ENCODE data around the gene SRGAP1.
"Not testable (repeated sequence)": the region's sequence is repeated elsewhere in the genome, so short reads cannot be mapped to it uniquely, and the experiment has no call there.

The SRGAP1 gene

GRCh38 chr12:64019101-64019500 is 174.6 kb downstream of the SRGAP1 start:
- DNase-seq = no peak

DNA sequence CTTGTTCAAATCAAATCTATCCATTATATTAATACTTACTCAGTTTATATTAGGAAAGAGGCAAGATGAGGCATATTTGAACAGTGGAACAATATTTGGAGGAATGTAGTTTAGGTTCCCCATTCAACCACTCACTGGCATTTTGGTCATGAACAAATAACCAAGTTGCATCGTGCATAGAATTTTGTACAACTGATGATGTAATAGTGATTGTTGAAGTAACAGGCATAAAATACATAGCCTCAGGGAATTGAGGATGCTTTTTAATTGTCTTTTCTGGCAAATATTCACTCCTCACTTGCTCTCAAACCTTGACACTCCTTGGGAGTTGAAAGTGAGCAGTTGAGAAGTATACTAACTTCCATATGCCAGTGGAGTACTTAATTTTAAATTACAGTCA is 175.2 kb downstream of the SRGAP1 start:
- no peak for DNase-seq

DNA sequence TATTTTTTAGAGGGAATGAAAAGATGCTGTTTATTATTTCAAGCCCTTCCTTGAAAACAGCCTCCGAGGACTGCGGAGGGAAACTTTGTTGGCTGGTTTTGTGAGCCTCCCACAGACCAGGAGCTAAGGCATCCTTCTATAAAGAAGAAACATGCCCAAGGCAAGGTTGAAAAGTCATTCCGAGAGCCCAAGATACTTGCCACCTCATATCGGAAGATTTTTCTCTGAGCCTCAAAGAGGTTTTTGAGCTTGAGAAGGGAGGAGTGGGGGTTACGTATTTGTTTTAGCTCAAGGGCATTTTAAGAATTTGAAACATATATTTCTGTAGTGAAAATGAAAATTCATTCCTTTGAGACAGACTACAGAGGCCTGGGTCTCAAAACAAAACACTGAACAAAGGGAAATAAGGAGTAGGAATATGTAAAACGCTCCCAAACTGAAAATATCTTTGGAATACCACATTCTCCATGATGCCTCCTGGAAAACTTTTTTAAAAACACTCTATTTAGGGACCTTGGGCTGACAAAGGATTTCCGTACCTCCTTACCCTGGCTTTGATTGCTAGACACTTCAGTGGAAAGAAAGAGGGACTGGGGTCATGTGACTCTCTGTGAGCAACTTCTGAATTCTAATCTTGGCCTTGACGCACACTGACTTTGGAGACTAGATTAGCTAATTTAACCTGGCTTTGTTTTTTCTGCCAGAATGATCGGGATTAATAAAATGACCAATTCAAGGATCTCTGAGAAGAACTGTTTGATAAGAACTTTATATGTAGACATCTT is 180.9 kb downstream of the SRGAP1 start:
- peak; percentile 26 for DNase-seq

- DNase-seq = no peak
These were observed 182.8 kb downstream of the SRGAP1 start for GRCh38 chr12:64027311-64027710.

GRCh38 chr12:64028541-64028940 is 184.0 kb downstream of the SRGAP1 start:
- DNase-seq = no peak

DNA sequence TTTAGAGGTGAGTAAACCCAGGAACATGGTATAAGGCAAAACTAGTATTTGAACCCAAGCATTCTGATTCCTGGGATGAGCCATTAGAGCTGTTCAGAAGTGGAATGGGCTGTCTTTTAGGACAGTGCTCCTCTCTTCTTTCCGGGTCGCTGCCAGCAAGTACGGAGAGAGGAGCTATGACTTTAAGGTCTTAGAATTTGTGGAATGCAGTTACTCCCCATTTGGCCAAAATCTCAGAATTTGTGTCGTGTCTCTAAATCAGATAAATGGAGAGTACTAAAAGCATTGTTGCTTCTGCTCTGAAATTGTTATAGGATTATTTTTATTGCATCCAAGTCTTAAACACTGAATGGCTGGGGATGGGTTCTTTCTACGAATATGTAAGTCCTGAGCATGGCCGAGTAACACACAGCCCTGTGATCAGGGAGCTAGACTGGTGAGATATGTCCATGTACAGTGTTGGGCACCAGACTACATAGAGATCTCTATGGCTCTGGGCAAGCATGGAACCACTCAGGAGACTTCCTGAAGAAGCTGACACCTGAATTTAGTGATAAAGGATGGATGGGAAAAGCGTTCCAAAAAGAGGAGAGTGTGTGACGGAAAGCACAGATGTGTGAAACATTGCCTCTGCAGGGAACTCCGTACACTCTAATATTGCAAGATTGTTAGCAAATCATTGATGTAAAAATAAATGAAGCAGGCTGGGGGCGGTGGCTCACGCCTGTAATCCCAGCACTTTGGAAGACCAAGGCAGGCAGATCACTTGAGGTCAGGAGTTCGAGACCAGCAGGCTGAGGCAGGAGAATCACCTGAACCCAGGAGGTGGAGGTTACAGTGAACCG is 184.7 kb downstream of the SRGAP1 start:
- DNase-seq = no peak

DNA sequence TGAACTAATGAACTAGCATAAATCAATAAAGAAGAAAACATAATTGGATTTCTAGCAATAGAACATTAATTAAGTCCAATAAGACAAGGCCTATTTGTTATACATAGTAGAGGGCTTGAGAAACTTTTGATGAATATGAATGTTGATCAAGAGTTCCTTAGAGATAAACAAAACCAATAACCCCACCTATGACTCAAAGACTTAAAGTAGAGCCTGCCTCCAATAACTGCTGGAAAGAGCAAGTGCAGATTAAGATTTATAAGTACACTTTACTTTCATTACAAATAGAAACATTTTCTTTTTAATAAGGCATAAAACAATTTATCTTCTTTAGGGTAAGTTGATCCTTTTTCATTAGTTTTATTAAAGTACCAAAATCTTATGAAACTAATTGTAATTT is 185.7 kb downstream of the SRGAP1 start:
- DNase-seq = no peak

DNA sequence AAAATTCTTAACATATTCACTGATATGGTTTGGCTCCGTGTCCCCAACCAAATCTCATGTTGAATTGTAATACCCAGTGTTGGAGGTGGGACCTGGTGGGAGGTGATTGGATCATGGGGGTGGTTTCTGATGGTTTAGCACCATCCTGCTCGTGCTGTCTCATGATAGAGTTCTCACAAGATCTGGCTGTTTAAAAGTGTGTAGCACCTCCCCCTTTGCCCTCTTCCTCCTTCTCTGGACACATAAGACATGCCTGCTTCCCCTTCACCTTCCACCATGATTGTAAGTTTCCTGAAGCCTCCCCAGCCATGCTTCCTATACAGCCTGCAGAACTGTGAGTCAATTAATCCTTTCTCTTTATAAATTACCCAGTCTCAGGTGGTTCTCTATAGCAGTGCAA is 189.6 kb downstream of the SRGAP1 start:
- DNase-seq = not testable (repeated sequence)

- DNase-seq = no peak
These were observed 190.5 kb downstream of the SRGAP1 start for GRCh38 chr12:64034901-64035576.

- no peak for DNase-seq
These were observed 191.9 kb downstream of the SRGAP1 start for GRCh38 chr12:64036414-64036813.

DNA sequence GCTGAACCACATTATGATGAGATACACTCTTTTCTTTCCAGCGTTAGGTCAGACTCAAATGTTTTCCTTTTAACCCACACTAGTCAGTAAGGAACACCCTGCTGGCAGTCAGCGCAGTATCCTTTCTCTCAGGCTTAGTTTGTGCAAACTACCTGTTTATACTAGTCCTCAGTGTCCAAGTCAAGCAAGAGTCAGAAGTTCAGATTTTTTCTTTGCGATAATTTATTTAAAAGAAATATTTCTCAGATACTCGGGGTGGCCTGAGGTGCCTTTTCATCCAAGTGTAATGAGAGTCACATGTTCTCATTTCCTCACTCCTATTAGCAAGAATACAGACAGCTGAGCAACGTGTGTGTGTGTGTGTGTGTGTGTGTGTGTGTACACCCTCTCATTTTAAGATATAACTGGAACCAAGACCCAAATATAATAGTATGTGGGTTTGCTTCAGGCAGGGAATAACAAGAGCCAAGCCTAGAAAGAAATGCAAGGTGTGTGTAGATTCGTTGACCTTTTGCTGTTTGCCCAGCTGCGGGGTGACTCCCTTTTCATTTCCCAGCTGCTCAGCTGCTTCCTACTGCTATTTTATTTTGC is 194.9 kb downstream of the SRGAP1 start:
- DNase-seq = no peak

DNA sequence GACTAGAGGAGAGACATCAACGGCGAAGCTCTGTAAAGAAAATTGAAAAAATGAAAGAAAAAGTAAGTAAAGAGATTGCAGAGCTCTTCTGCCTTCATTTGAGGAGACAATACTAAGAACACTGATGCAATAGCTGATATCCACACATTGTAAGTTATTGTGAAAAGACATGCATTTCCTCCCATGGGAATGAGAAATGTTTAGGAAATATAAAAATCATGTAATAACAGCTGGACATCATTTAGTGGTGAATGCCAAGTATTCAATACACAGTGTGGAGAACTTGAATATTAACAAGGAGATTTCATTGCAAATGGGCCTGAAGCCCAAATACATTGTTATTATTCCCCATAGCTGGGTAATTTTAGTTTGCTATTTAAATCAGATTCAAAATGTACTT is 198.4 kb downstream of the SRGAP1 start:
- DNase-seq = no peak

DNA sequence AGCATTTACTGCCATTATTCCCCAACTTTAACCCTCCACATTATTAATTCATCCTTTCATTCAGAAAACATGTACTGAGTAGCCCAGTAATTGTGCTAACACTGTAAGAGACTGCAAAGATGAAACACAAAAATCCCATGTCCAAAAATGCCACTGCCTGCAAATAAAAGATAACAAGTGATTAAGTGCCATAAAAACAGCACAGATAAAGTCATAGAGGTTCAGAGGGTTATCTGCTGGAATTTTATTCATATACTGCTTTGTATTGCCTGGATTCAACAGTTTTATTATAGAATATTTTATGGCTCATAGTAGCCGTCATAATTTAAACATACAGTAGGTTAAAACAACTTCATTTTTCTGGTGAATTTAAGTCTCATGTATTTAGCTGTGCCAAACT is 199.7 kb downstream of the SRGAP1 start:
- no peak for DNase-seq

- DNase-seq = no peak
These were observed 206.6 kb downstream of the SRGAP1 start for GRCh38 chr12:64051057-64051456.

DNA sequence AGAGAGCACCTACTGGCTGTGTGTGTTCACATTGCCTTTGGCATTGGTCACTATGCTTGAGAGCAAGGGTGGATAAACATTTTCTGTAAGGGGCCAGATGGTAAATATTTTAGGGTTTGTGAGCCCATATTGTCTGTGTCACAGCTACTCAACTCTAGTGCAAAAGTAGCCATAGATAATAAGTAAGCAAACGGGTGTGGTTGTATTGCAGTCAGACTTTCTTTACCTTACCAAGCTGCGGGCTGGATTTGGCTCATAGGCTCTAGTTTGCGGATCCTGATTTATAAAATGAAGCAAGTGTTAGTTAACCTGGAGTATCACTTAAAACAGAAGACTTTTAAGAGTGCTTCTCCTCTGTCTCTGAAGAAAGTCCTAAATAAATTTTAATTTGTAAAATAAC is 208.6 kb downstream of the SRGAP1 start:
- no peak for DNase-seq

- no peak for DNase-seq
These were observed 209.6 kb downstream of the SRGAP1 start for GRCh38 chr12:64054079-64054520.

- DNase-seq = no peak
These were observed 212.2 kb downstream of the SRGAP1 start for GRCh38 chr12:64056741-64057140.

DNA sequence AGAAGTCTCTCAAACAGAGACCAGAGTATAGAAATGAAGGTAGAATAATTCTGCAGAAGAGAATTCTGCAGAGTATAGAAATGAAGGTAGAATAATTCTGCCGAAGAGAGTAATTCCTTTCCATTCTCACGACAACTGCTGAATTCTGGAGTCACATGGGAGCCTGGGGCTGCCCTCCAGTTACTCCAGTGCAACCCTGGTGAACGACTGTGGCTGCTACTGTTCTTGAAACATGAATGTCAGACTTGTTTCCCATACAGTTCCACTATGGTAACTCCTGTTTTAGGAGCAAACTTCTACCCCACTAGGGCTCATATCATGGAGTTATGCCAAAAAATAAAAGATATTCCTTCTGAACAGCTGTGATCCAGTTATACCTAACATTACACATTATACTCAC is 213.2 kb downstream of the SRGAP1 start:
- no peak for DNase-seq

DNA sequence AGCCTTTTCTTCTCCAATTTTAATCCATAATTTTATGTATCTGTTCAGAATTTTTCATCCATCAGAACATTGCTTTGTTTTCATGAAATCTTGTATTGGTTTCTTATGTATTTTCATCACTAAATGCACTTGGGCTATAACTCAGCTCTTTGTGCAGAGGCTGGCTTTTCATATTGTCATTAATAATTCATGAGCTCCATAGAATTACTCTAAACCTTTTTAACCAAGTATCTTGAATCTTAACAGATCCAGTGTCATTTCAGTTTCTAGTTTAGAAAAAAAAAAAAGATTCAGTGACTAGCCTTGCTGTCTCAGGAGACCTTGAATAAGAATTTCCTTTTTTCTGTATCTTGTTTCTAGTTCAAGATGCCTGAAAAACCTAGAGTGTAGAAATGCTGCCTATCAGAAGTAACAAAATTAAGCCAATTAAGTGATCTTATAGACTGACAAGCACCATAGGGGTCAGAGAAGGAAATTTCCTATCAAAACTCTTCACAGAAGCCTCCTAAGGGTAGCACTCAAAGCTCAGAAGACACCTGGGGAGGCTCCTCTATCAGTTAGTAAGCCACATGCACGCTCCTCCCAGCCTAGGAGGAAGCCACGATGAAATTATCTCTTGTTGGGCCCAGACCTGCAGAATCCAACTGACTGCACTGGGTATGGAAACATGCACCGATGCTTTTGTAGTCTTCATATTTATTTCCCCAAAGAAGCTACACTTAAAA is 214.2 kb downstream of the SRGAP1 start:
- no peak for DNase-seq

GRCh38 chr12:64059685-64060084 is 215.2 kb downstream of the SRGAP1 start:
- no peak for DNase-seq

DNA sequence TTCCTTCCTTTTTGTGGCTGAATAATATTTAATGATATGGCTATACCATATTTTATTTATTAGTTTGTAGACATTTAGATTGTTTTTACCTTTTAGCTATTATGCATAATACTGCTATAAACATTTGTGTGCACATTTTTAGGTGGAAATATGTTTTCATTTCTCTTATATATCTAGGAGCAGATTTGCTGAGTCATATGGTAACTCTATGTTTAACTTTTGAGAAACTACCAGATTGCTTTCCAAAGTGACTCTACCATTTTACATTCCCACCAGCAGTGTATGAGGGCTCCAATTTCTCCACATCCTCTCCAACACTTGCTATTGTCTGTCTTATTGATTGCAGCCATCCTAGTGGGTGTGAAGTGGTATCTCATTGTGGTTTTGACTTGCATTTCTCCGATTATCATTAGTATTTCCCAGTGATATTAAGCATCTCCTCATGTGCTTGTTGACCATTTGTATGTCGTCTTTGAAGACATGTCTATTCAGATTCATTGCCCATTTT is 217.4 kb downstream of the SRGAP1 start:
- no peak for DNase-seq

DNA sequence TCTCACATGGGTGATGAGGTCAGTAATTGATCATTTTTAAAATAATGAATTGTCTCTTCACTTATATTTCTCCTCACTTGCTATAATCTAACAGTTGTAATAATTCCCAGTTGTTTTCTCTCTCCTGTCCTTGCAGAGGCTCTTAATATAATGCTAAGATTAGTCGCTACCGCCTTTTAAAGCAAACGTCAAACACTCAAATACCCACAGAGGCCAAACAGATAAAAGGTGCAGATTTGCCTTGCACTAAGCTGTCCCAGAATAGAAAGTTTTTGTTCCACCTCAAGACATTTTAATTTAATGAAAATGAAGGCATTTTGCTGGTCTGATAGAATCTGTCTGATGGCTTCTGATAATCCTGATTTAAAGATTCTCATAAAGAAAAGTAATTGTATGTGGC is 218.6 kb downstream of the SRGAP1 start:
- no peak for DNase-seq

Data from activated CD4-positive, alpha-beta T cell treated with anti-CD3 and anti-CD28 coated beads, Interleukin-2, amount 50 U/mL, for 16 hours (primary cell).